Superior temporal gyrus (tissue), 1 donor: ENCODE data around the gene MTHFR.

ENCODE experiments used
- DNase-seq: peaks from one replicate; pipeline ENCODE4 v3.0.0-alpha.2; 2016; ENCODE audit errors: extremely low spot score

The MTHFR gene

DNA sequence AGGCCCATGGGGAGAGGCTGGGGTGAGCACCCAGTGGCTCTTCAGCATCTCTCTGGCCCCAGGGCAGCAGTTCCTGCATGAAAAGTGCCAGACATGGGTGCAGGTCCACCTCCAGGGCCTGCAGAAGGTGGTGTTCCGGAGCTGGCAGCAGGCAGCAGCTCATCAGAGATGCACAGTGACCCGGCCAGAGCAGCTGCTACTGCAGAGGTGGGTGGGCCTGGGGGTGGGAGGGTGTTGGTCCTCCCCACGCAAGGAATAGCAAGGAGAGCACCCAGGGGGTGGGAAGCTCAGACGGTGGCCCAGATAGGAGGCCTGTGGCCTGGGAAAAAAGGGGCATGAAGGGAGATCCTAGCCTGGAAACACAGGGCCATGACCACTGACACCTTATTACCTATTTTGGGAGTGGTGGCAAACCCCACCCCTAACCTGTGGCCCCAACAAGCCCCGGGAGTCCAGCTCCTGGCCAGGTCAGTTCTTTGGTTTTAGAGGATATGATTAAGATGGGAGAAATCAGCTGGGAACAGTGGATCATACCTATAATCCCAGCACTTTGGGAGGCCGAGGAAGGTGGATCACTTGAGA is 23.5 kb downstream of the MTHFR start:
- no peak for DNase-seq

DNA sequence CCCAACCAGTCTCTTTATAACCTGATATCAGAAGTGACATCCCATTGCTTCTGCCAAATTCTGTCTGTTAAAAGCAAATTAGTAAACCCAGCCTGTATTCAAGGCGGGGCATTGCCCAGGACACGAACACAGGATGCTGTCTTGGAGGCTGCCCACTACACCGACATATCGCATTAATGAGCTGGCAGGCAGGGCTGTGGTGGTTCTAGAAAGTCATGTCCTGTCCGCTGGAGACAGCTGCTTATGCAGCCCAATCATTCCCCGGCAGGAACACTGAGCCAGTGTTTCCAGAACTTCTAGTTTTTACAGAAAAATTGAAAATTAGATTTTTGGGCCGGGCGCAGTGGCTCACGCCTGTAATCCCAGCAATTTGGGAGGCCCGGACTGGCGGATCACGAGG is 24.5 kb downstream of the MTHFR start:
- no peak for DNase-seq

- no peak for DNase-seq
Measured at GRCh38 chr1:11780380-11781147, 25.2 kb downstream of the MTHFR start.

GRCh38 chr1:11779715-11780379 is 25.9 kb downstream of the MTHFR start:
- no peak for DNase-seq

GRCh38 chr1:11778844-11779623 is 26.7 kb downstream of the MTHFR start:
- DNase-seq = no peak

GRCh38 chr1:11778336-11778735 is 27.4 kb downstream of the MTHFR start:
- no peak for DNase-seq

DNA sequence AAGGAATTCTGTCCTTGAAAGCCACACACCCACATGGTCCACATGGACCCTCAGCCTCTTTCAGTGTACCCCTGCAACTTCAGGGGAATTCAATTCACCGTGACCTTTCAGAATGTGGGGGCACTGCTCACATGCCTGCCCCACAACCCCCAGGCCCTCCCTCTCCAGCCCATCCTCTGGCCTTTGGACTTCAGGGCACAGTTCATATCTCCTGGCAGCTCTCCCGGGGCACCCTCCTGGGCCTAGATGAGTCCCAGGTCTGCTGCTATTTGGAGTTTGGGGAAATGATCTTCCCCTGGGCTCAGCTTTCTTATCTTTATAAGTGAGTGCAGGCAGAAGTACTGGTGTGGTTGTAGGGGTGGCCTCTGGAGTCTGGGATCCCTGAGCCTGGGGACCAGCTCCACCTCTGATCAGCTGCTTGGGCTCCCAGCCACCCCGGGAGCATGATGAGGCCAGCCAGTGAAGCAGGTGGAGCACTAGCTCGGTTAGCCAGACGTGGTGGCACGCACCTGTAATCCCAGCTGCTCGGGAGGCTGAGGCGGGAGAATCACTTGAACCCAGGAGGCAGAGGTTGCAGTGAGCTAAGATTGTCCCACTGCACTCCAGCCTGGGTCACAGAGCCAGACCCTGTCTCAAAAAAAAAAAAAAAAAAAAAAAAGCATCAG is 28.0 kb downstream of the MTHFR start:
- DNase-seq = no peak

DNA sequence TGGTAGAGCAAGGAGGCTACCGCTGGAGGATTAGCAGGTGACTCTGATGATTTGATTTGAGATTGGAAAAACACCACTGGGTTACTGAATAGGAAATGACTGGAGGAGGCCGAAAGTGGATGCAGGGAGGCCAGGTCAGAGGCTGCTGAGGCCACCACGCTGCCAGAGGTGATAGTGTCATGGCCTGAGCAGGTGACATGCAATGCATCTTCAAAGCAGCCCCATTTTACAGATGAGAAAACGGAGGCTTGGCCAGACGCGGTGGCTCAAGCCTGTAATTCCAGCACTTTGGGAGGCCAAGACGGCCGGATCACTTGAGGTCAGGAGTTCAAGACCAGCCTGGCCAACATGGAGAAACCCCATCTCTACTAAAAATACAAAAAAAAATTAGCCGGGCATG is 31.0 kb downstream of the MTHFR start:
- DNase-seq = no peak

DNA sequence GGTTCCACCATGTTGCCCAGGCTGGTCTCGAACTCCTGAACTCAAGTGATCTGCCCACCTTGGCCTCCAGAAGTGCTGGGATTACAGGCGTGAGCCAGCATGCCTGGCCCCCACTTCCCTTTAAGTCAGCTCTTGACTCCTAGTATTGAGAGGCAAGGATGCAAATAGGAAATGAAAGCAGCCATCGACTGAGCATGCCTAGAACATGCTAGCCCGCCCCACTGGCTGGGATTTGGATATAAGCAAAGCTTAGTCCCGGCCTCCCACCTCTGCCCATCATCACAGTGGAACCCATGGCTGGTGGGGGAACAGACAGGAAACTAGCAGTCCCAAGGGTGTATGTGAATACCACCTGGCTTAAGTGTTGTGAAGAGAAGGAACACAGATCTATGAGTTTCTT is 33.3 kb downstream of the MTHFR start:
- no peak for DNase-seq

DNA sequence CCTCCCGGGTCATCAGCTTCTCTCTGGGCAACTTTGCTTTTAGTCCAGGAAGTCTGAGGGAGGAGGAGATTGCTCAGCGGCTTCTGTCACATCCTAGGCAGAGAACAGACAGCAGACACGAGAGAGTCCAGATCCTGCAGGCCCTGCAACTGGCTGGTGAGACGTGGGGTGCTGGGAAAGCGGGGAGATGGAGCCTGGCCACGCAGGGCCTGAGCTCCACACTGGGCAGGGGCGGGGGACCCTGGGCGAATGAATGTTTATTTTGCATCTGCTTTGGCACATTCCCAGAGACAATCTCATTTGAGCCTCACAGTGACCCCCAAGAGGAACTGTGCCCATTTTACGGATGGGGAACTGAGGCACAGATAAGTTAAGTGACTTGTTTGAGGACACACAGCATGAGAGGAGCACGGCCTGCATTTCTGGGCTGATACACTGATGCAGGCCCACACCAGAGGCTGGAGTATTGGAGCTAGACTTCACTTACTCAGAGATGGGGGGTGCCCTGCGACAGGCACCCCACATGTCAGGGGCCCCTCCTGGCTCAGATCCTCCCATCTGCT is 34.2 kb downstream of the MTHFR start:
- no peak for DNase-seq

GRCh38 chr1:11770011-11770410 is 35.8 kb downstream of the MTHFR start:
- DNase-seq = no peak

DNA sequence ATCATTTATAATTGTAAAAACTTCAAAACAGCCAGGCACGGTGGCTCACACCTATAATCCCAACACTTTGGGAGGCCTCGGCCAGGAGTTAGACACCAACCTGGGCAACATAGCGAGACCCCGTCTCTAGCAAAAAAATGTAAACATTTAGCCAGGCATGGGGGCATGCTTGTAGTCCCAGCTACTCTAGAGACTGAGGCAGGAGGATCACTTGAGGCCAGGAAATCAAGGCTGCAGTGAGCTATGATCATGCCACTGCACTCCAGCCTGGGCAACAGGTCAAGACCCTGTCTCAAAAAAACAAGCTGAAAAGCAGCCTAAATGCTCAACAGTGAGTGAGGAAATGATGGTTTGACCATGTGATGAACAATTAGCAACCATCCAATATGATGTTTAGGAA is 36.5 kb downstream of the MTHFR start:
- DNase-seq = no peak

DNA sequence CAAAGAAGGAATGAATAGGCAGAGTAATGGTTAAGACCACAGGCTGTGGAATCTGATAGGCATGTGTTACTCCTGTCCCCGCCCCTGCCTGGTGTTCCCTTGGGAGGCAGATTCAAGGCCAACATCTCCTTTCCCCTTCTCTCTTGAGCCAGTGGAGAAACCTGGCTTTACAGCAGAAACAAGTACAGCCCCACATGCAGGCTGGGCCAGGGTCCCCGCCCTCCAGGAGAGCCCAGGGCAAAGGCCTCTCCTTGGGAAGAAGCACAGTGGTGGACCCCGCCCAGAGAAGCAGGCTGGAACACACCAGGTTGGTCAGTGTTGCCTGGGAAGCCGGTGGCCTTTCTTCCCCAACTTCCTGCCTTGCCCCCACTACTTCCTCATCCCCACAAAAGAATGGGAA is 36.9 kb downstream of the MTHFR start:
- DNase-seq = no peak

DNA sequence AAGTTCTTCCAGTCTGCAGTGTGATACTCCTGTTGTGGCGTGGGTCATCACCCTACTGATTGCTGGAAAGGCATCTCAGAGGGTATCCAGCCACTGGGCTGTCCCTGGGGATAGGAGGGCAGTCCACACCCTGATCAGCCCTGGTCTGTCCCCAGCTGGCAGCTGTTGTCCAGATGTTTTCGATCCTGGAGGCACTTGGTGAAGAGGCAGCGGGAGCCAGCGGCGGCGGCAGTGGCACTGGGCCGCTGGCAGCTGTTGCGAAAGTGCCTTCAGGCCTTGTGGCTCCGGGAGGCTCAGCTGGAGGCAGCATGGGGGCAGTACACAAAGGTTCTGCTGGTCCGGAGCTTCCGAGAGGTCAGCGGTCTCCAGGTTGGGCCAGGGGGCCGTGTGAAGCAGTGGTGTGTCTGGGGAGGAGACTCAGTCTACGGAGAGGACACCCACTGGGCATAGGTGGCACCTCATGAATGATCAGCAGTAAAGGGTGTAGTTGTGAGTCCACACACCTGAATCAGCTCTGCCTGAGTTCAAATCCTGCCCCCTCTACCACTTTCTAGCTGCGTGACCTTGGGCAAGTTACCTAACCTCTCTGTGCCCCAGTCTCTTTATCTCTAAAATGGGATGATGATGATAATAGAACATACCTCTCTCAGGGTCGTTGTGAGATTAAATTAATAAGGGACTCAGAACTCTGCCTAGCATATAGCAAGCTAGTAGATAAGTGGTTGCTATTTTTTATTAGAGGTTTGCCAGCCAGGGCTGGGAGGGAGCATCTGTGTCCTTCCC is 37.7 kb downstream of the MTHFR start:
- no peak for DNase-seq

DNA sequence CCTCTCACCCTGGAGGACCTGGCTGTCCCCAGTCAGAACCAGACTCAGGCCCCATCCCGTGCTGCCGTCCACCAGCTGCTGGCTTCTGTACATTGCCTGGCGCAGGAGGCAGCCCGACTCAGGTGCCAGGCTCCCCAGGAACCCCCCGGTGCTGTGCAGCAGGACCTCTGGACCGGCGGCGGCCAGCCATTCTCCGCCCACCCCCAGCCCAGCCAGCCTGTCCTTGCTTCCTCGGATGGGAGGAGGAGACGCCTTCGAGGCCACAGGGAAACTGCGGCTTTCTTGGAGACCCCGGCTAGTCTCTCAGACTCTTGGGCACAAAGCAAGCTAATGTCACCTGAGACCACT is 39.4 kb downstream of the MTHFR start:
- no peak for DNase-seq

DNA sequence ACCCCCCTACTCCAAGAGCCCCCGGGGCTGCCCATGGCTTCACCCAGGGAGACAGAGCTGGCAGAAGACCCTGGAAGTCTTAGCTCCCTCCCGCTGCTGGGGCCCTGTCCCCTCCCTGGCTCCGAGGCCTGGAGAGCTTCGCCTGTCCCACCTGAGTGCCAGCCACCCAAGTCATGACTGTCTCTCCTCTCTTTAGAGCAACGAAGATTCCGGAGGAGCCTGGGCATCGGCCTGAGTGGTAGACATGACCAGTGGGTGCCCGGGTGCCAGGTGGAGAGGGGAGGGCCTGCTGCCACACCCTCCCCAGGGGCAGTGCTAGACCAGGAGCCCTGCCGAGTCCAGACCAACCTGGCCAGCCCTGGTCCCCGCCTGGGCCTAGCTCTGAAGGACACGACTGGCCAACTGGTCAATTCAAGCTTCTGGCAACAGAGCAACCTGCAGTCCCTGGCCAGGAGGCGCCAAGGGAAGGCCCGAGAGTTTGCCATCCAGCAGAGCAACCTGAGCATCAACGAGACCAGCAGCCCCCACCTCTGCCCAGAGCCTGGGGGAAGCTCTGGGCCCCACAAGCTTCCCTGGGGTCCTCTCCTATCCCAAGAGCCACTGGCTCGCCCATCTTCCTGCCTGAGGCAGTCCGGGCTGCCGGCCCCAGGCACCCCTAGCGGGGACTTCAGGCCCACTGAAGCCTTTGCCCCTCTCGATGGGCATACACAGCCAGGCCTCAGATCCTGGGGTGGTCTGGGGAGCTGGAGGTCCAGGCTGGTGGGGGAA is 39.9 kb downstream of the MTHFR start:
- DNase-seq = no peak

- no peak for DNase-seq
Measured at GRCh38 chr1:11764519-11764918, 41.2 kb downstream of the MTHFR start.

- no peak for DNase-seq
Measured at GRCh38 chr1:11764115-11764514, 41.6 kb downstream of the MTHFR start.

GRCh38 chr1:11761988-11762406 is 43.8 kb downstream of the MTHFR start, which contains the start of gene C1orf167:
Gene C1orf167 (plus strand): TSS chr1:11762193. CDS start chr1:11764401, 2,208 bp downstream.
- no peak for DNase-seq

DNA sequence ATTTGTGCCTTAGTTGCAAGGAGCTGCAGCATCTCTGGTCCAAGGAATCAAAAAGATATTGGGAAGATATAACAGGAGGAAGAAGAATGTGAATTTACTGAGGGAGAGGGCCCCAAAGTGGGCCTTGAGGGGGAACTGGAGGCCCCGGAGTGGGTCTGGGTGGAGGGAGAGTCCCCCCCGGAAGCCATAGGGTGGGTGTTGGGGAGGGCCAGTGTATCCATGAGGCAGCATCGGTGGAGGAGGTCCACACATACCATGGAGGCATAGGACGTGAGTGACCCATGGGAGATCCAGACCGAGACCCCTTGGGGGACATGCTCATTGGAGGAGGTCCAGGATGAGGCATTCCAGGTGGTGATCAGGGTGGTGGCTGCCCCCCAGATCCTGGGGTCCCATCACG is 44.5 kb downstream of the MTHFR start:
- no peak for DNase-seq
